ENCODE measurements around the gene TNFAIP8L3.

Gene TNFAIP8L3

DNA sequence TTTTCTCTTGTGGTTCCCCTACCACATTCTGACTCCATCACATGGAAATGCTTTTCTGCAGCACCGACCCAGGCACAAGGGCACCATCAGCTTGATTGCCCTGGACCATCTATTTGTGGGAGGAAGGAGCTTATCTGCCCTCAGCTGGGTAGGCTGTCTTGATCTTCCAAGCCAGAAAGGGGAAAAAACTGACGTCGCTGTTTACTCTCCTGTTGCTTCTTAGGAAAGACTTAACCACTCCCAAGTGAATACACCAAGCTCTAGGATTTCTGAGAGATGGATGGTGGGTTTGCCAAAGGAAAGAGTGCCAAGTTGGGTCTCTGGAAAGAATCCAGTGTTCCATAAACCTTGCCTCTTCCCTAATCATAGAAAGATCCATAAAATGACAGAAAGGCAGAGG lies 4.0 kb downstream of the TNFAIP8L3 start:
- no peak for DNase-seq (ENCODE audit: low read depth)
- TF ChIP-seq, protein P1, sequence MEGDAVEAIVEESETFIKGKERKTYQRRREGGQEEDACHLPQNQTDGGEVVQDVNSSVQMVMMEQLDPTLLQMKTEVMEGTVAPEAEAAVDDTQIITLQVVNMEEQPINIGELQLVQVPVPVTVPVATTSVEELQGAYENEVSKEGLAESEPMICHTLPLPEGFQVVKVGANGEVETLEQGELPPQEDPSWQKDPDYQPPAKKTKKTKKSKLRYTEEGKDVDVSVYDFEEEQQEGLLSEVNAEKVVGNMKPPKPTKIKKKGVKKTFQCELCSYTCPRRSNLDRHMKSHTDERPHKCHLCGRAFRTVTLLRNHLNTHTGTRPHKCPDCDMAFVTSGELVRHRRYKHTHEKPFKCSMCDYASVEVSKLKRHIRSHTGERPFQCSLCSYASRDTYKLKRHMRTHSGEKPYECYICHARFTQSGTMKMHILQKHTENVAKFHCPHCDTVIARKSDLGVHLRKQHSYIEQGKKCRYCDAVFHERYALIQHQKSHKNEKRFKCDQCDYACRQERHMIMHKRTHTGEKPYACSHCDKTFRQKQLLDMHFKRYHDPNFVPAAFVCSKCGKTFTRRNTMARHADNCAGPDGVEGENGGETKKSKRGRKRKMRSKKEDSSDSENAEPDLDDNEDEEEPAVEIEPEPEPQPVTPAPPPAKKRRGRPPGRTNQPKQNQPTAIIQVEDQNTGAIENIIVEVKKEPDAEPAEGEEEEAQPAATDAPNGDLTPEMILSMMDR (conservative IDR thresholded peaks at IDR 0.05; ENCODE audit: low read depth, low read length) = no peak
- no peak overlapping the region for H3K4me3 ChIP-seq (ENCODE audit: low read length)

DNA sequence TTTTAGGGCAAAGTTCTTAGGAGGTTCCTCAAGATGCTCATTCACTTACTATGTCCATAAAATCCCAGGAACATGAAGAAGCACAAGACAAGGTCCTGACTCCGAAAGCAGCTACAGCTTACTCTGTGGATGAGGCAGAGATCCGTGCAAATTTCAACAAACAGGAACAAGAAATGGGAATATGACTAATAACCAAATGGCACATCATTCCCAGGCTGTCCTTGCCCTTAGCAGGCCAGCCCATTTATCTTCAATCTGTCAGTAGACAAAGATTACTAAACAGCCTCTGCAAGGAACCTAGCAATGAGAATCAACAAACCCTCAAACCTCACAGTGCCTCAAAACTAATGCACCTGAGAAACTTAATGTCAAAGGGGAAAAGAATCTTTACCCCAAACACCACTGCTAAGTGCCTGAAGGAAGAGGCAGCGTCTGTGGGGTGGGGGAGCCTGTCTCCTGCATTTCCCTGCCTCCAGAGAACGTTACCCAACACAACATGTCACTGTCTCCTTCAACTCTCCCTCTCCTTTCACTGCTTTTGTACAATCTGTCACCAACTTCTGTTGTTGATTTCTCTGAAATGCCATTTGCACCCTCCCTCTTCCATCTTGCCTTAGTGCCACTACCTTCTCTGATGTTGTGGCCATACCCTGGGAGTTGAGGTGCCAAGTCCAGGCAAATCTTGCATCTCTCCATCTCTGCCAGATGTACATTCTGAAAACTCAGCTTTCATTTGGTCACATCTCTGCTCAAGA lies 4.8 kb downstream of the TNFAIP8L3 start:
- no peak overlapping the region for H3K4me3 ChIP-seq (ENCODE audit: low read length)
- TF ChIP-seq, protein P1 (conservative IDR thresholded peaks at IDR 0.05; ENCODE audit: low read depth, low read length) = no peak
- DNase-seq (ENCODE audit: low read depth) = no peak

DNA sequence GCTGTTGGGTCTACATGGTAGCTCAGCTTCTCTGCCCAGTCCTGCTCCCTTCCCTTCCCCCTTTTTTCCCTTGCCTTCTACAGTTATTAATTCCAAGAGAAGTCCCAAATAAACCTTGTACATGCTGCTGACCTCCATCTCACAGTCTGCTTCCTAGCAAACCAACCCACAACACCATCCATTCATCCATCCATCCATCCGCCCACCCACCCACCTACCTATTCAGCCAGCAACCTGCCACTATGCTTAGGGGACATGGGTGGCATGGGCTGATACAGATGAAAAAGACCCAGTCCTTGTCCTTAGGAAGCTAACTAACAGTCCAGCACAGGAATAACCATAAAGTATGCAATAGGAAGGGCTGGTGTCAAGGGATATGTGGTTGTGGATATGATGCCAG lies 5.7 kb downstream of the TNFAIP8L3 start:
- TF ChIP-seq, protein P1 (conservative IDR thresholded peaks at IDR 0.05; ENCODE audit: low read depth, low read length) = no peak
- no peak for DNase-seq (ENCODE audit: low read depth)

DNA sequence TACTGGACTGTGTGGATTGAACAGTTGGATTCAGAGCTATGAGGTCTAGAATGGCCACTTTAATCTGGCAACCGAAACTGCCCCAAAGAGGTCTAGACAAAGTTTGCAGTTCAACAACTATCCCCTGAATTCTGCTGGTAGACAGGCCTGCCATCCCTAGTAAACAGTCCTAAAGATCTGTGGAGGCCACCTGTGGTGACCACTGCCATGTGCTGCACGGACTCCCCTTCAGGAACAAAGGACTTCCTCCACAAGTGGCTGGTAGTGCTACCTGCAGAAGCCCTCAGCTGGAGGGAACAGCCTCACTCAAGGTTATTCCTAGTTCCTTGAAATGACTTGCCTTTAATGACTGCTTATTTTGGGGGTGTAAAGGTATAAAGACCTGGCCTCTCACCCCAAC lies 6.1 kb downstream of the TNFAIP8L3 start:
- TF ChIP-seq, protein P1 (conservative IDR thresholded peaks at IDR 0.05; ENCODE audit: low read depth, low read length) = no peak
- no peak overlapping the region for H3K4me3 ChIP-seq (ENCODE audit: low read length)
- DNase-seq (ENCODE audit: low read depth) = no peak

More for the DNA sequence above, 5.7 kb downstream of the TNFAIP8L3 start:
- no peak overlapping the region for H3K4me3 ChIP-seq (ENCODE audit: low read length)

DNA sequence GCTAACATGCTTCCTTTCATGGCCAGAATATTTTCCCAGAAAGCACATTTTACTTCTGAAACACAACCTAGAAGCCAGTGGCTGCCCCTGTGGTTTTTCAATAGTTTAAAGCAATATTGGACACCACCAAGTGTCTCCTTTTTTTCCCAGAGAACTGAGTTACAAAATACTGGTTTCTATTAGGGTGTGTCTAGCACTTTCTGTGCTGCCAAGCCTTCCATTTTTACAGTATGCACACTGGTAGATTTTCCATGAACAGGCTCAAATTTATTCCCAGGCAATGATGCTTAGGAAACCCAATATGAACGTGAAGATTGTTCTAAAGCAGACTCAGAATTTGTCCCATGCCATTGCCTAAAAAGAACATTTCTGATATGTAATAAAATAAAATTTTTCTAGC lies 7.2 kb downstream of the TNFAIP8L3 start:
- no peak overlapping the region for H3K4me3 ChIP-seq (ENCODE audit: low read length)
- no peak for DNase-seq (ENCODE audit: low read depth)
- TF ChIP-seq, protein P1 (conservative IDR thresholded peaks at IDR 0.05; ENCODE audit: low read depth, low read length) = no peak

DNA sequence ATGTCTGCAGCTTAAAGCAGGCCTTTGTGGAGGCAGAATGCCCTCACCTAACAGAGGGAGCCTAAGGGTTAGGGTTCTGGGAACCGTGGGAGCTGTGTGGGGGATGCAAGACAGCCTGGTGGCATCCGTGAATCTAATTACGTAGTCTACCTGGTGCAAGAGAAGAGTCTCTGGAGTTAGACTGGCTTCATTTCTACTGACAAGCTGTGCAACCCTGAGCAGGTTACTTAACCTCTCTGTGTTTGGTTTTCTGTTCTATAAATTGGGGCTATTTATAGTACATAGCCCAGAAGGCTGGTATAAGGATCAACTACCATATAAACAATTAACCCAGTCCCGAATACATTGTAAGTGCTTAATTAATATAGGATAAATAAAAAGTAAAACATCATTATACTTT lies 8.3 kb downstream of the TNFAIP8L3 start:
- DNase-seq (ENCODE audit: low read depth) = no peak
- no peak overlapping the region for H3K4me3 ChIP-seq (ENCODE audit: low read length)
- TF ChIP-seq, protein P1 (conservative IDR thresholded peaks at IDR 0.05; ENCODE audit: low read depth, low read length) = no peak

DNA sequence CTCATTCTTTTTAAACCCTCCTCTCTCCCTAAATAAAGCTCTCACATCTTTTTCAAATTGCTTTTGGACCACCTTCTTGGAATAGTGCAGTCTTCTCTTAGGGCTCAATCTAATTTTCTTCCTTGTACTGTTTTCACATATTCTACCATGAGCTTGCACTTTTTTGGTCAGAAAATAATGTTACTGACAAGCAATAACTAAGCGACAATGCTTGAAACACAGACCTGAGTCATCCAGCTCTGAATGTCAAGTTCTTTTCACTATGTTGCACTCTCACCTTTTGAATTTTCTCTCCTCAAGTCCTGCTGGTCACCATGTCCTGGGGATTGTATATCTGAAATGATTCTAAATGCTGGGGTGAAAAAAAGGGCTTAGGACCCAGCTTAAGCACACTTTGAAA lies 8.9 kb downstream of the TNFAIP8L3 start:
- H3K4me3 ChIP-seq (ENCODE audit: low read length) = no peak overlapping the region
- TF ChIP-seq, protein P1 (conservative IDR thresholded peaks at IDR 0.05; ENCODE audit: low read depth, low read length) = no peak

More for the DNA sequence above, 8.9 kb downstream of the TNFAIP8L3 start:
- DNase-seq (ENCODE audit: low read depth) = no peak
